ENCODE data around the gene NBAS. TPM values are rescaled to one million over a fixed set of nuclear protein-coding genes. Genes with fewer than 3 reads are reported as not detected.

NBAS gene
- total and polyA plus RNA-seq, 2 donors (not counting 1 experiment from before 2014, with no cell fraction given) = 27.0 to 124 TPM

GRCh38 chr2:15507697-15508096 is 53.4 kb downstream of the NBAS start:
- H3K27me3 ChIP-seq (ENCODE audit: control insufficient read depth, insufficient read depth, low read length) = no peaks in the 10 kb centered on the region
- H3K4me3 ChIP-seq (replicated peaks in 1 of 4; ENCODE audit: control extremely low read depth in 1 of 4, insufficient read depth in 1 of 4, low read depth in 3 of 4, low read length in 4 of 4) = no peak overlapping the region
- DNase-seq (ENCODE audit: low read depth in 2 of 2) = no peak
- H3K27ac ChIP-seq (ENCODE audit: insufficient read depth, low read length) = no peak overlapping the region
- no peak overlapping the region for H3K4me2 ChIP-seq (ENCODE audit: extremely low read depth, insufficient read depth, low read length)
- H3K9ac ChIP-seq (ENCODE audit: insufficient read depth, low read length) = no peak overlapping the region
- no peaks in the 10 kb centered on the region for H3K4me1 ChIP-seq (ENCODE audit: control insufficient read depth, extremely low read depth, insufficient read depth, low read length)
- H3K9me3 ChIP-seq (ENCODE audit: control insufficient read depth, insufficient read depth, low read depth, low read length) = no peaks in the 10 kb centered on the region
- TF ChIP-seq CTCF (conservative IDR thresholded peaks at IDR 0.05 in 1 of 2, IDR thresholded peaks at IDR 0.05 in 1 of 2; ENCODE audit: low read depth in 1 of 2, low read length in 2 of 2) = no peak
- H3K79me2 ChIP-seq (ENCODE audit: control insufficient read depth, insufficient read depth, low read length) = no peaks in the 10 kb centered on the region
- H3K36me3 ChIP-seq (ENCODE audit: control insufficient read depth, insufficient read depth, low read length) = peaks cover 2% of the 10 kb centered on the region
- no peaks in the 10 kb centered on the region for H4K20me1 ChIP-seq (ENCODE audit: control insufficient read depth, extremely low read depth, insufficient read depth, low read length)
- H2AFZ ChIP-seq (ENCODE audit: low read length) = no peak overlapping the region

DNA sequence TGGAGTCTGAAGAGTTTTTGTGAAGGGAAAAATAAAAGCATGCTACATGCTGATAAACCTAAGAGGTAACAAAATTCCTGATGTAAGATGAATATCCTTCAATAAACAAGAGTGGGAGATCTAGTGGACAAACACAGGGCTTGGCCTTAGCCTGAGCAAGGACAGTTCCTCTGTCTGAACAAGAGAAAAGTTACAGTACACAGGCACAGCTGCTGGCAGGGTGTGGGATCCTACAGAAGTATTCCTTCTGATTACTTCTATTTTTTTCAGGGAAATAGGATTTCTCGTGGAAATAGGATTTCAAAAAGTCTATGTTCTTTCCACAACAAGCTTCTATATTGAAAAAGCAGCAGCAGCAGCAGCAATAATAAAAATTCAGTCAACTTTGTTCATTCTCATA is 54.1 kb downstream of the NBAS start:
- H3K4me2 ChIP-seq (ENCODE audit: extremely low read depth, insufficient read depth, low read length) = no peak overlapping the region
- no peak overlapping the region for H2AFZ ChIP-seq (ENCODE audit: low read length)
- H3K4me1 ChIP-seq (ENCODE audit: control insufficient read depth, extremely low read depth, insufficient read depth, low read length) = no peaks in the 10 kb centered on the region
- no peaks in the 10 kb centered on the region for H3K9me3 ChIP-seq (ENCODE audit: control insufficient read depth, insufficient read depth, low read depth, low read length)
- no peaks in the 10 kb centered on the region for H4K20me1 ChIP-seq (ENCODE audit: control insufficient read depth, extremely low read depth, insufficient read depth, low read length)
- no peak for TF ChIP-seq CTCF (conservative IDR thresholded peaks at IDR 0.05 in 1 of 2, IDR thresholded peaks at IDR 0.05 in 1 of 2; ENCODE audit: low read depth in 1 of 2, low read length in 2 of 2)
- no peak for TF ChIP-seq EZH2 (IDR thresholded peaks at IDR 0.05; ENCODE audit: low read length, missing control alignments)
- peak in 1 of 2 donors; percentile 8 for DNase-seq (ENCODE audit: low read depth in 2 of 2)
- H3K4me3 ChIP-seq (replicated peaks in 1 of 4; ENCODE audit: control extremely low read depth in 1 of 4, insufficient read depth in 1 of 4, low read depth in 3 of 4, low read length in 4 of 4) = no peak overlapping the region
- H3K27ac ChIP-seq (ENCODE audit: insufficient read depth, low read length) = no peak overlapping the region
- peaks cover 2% of the 10 kb centered on the region for H3K36me3 ChIP-seq (ENCODE audit: control insufficient read depth, insufficient read depth, low read length)
- H3K27me3 ChIP-seq (ENCODE audit: control insufficient read depth, insufficient read depth, low read length) = no peaks in the 10 kb centered on the region
- H3K9ac ChIP-seq (ENCODE audit: insufficient read depth, low read length) = no peak overlapping the region
- H3K79me2 ChIP-seq (ENCODE audit: control insufficient read depth, insufficient read depth, low read length) = no peaks in the 10 kb centered on the region

DNA sequence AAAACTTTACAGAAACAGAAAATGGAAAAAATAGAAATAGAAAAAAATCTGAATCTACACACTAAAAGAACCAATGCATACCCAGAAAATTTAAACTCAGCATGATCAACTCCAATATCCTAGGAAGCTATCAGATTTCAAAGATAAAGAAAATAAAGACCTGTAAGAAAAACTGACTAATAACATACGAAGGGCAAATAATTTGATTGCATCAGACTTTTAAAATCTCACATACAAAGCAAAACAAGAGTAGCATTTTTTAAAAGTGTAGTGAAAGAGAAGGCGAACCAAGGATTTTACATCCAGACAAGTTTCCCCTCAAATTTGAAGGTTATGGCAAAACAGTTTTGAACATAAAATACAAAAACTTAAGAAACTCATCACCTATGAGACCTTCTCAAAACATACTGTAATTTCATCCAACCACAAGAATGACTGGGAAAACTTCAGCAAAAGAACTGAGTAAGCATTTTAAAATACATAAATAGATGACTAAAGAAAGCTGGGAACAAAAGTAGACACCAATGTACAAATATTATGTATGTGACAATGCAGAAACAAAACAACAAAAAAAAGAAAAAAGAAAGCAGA is 54.8 kb downstream of the NBAS start:
- H3K4me3 ChIP-seq (replicated peaks in 1 of 4; ENCODE audit: control extremely low read depth in 1 of 4, insufficient read depth in 1 of 4, low read depth in 3 of 4, low read length in 4 of 4) = no peak overlapping the region
- TF ChIP-seq EZH2 (IDR thresholded peaks at IDR 0.05; ENCODE audit: low read length, missing control alignments) (no peak), CTCF (conservative IDR thresholded peaks at IDR 0.05 in 1 of 2, IDR thresholded peaks at IDR 0.05 in 1 of 2; ENCODE audit: low read depth in 1 of 2, low read length in 2 of 2) (no peak)
- H3K9ac ChIP-seq (ENCODE audit: insufficient read depth, low read length) = no peak overlapping the region
- H3K4me1 ChIP-seq (ENCODE audit: control insufficient read depth, extremely low read depth, insufficient read depth, low read length) = no peaks in the 10 kb centered on the region
- no peak overlapping the region for H2AFZ ChIP-seq (ENCODE audit: low read length)
- no peak overlapping the region for H3K27ac ChIP-seq (ENCODE audit: insufficient read depth, low read length)
- H3K4me2 ChIP-seq (ENCODE audit: extremely low read depth, insufficient read depth, low read length) = no peak overlapping the region
- peaks cover 2% of the 10 kb centered on the region for H3K36me3 ChIP-seq (ENCODE audit: control insufficient read depth, insufficient read depth, low read length)
- H3K9me3 ChIP-seq (ENCODE audit: control insufficient read depth, insufficient read depth, low read depth, low read length) = no peaks in the 10 kb centered on the region
- H3K79me2 ChIP-seq (ENCODE audit: control insufficient read depth, insufficient read depth, low read length) = no peaks in the 10 kb centered on the region
- H4K20me1 ChIP-seq (ENCODE audit: control insufficient read depth, extremely low read depth, insufficient read depth, low read length) = no peaks in the 10 kb centered on the region
- peak; percentile 34 to 61 for DNase-seq (ENCODE audit: low read depth in 2 of 2)
- no peaks in the 10 kb centered on the region for H3K27me3 ChIP-seq (ENCODE audit: control insufficient read depth, insufficient read depth, low read length)
